ENCODE measurements around the gene XXYLT1. TPM values are rescaled to one million over a fixed set of nuclear protein-coding genes. Genes with fewer than 3 reads are reported as not detected.

XXYLT1 gene
- total RNA-seq, 1 experiment from 2014 or later, result 27.2 TPM

DNA sequence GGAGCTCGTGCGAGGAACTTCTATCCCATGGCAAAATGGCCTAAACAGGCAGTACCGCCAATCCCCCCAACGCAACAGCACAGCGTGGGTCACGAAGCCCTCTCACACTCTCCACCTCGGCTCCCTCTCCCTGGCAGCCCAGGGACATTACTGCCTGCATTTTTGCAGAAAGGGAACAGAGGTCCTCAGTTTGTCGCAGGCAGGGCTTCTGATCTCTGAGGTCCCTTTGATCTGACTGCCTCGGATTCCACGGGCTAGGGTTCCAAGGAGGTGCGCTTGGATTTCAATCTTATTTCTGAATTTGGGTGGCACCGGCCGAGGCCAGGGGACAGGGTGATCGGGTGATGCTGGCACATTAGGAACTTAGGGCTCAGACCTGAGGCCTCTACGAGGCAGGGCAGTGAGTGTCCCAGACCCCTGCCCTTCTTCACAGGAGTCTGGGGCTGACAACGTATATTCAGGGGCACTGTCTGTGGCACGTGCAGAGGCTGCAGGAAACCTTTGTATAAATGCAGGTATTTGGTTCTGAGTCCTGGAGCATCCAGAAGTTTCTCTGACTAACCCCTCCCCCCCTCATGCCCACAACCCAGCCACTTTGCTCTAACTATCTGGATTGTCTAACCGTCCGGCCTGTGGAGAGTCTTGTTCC lies 197.9 kb downstream of the XXYLT1 start:
- Histone ChIP-seq H3K36me3 (0 out of 2 replicates have a peak, but pooled peaks cover 5% of the 10 kb centered on the region), H3K9me3 (replicated peaks) (no peaks in the 10 kb centered on the region), H3K27ac (no peak overlapping the region), H3K27me3 (replicated peaks) (no peaks in the 10 kb centered on the region), H3K4me3 (no peak overlapping the region), H3K4me1 (replicated peaks) (no peaks in the 10 kb centered on the region)
- no peak for DNase-seq (ENCODE audit: low read depth in 1 of 2, low spot score in 2 of 2)

DNA sequence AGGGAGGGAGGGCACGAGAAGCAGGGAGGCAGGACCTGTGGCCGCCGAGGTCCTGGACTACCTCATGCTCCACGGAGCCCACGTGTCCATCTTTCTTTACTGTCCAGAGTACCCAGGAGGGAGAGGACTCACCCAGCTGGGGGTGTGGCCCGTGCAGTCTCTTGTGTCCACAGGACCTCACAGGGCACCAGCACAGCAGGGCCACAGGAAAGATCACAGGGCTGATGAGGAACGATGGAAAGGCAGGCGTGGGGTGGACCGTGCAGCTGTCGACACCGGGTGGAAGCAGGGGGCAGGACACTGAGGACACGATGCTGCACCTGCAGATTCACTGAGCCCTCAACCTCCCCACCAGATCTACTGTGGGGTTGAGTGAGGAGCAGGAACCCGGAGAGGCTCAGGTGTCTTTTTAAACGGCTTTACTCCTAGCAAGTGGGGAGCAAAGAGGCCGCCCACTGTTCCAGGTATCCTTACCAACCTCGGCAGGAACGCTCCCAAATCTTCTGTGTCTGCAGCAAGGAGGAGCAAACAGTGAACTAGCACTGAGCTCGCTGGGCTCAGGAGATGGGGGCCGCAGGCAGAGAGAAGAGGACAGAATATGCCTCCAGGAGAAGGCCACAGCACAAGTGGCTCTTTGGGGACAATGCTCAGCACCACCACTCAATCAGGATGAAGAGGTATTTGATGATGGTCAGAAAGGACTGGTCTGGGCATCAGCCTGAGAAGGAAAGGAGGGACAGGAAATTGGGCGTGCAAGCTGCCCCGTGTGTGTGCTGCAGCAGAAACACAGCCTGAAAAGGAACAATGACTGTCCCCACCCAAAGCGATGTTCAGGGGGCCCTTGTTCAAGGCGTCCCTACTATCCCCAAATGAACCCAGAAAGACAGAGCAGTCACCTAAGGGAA lies 198.8 kb downstream of the XXYLT1 start:
- Histone ChIP-seq H3K9me3 (replicated peaks) (no peaks in the 10 kb centered on the region), H3K27ac (no peak overlapping the region), H3K4me1 (replicated peaks) (no peaks in the 10 kb centered on the region), H3K4me3 (no peak overlapping the region), H3K27me3 (replicated peaks) (no peaks in the 10 kb centered on the region), H3K36me3 (0 out of 2 replicates have a peak, but pooled peaks cover 5% of the 10 kb centered on the region)
- no peak for DNase-seq (ENCODE audit: low read depth in 1 of 2, low spot score in 2 of 2)

DNA sequence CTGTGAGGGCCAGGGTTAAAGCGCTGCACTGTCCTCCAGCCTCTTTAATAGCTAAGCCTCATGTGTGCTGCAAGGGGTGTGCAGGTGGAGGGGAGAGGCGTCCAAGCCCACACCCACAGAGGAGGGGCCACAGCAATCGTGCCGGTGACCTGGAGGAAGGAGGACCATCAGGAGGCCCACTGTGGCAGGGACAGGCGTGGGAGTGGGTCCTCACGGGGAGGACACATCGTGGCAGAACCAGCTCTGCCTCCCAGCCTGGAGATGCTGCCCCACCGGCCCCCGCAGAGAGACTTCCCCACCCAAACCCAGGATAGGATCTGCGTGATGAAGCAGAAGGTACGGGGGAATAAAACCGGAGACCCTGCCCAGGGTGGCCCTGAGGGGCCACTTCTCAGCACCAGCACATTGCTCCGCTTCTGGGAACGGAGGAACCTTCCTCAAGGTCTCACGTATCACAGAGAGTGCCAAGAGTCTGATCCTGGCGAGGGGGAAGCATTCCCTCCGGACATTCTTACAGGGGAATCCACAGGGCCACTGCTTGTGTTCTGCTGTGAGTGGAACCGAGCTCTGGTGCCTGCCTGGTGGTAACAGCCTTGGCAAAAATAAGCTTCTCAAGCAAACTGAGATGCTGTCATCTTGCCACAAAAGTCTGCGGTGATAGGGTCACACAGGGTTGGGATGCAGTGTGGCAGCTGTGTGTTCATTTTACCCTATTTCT lies 199.8 kb downstream of the XXYLT1 start:
- no peaks in the 10 kb centered on the region for H3K27me3 ChIP-seq (replicated peaks)
- H3K4me3 ChIP-seq, result no peak overlapping the region
- no peaks in the 10 kb centered on the region for H3K9me3 ChIP-seq (replicated peaks)
- 0 out of 2 replicates have a peak, but pooled peaks cover 5% of the 10 kb centered on the region for H3K36me3 ChIP-seq
- H3K27ac ChIP-seq, result no peak overlapping the region
- no peaks in the 10 kb centered on the region for H3K4me1 ChIP-seq (replicated peaks)
- no peak for DNase-seq (ENCODE audit: low read depth in 1 of 2, low spot score in 2 of 2)

- no peaks in the 10 kb centered on the region for H3K27me3 ChIP-seq (replicated peaks)
- 0 out of 2 replicates have a peak, but pooled peaks cover 5% of the 10 kb centered on the region for H3K36me3 ChIP-seq
- DNase-seq (ENCODE audit: low read depth in 1 of 2, low spot score in 2 of 2), result no peak
- no peaks in the 10 kb centered on the region for H3K9me3 ChIP-seq (replicated peaks)
- no peak overlapping the region for H3K4me3 ChIP-seq
- no peaks in the 10 kb centered on the region for H3K4me1 ChIP-seq (replicated peaks)
- H3K27ac ChIP-seq, result no peak overlapping the region
These were observed 200.6 kb downstream of the XXYLT1 start for GRCh38 chr3:195070336-195070735.

- no peaks in the 10 kb centered on the region for H3K9me3 ChIP-seq (replicated peaks)
- H3K4me1 ChIP-seq (replicated peaks), result no peaks in the 10 kb centered on the region
- H3K27me3 ChIP-seq (replicated peaks), result no peaks in the 10 kb centered on the region
- 0 out of 2 replicates have a peak, but pooled peaks cover 5% of the 10 kb centered on the region for H3K36me3 ChIP-seq
- no peak for DNase-seq (ENCODE audit: low read depth in 1 of 2, low spot score in 2 of 2)
- no peak overlapping the region for H3K4me3 ChIP-seq
- no peak overlapping the region for H3K27ac ChIP-seq
These were observed 201.3 kb downstream of the XXYLT1 start for GRCh38 chr3:195069501-195070251.

- Histone ChIP-seq H3K27ac (no peak overlapping the region), H3K4me3 (no peak overlapping the region), H3K4me1 (replicated peaks) (no peaks in the 10 kb centered on the region), H3K27me3 (replicated peaks) (no peaks in the 10 kb centered on the region), H3K9me3 (replicated peaks) (no peaks in the 10 kb centered on the region), H3K36me3 (0 out of 2 replicates have a peak, but pooled peaks cover 5% of the 10 kb centered on the region)
- no peak for DNase-seq (ENCODE audit: low read depth in 1 of 2, low spot score in 2 of 2)
These were observed 202.6 kb downstream of the XXYLT1 start for GRCh38 chr3:195068084-195069080.

DNA sequence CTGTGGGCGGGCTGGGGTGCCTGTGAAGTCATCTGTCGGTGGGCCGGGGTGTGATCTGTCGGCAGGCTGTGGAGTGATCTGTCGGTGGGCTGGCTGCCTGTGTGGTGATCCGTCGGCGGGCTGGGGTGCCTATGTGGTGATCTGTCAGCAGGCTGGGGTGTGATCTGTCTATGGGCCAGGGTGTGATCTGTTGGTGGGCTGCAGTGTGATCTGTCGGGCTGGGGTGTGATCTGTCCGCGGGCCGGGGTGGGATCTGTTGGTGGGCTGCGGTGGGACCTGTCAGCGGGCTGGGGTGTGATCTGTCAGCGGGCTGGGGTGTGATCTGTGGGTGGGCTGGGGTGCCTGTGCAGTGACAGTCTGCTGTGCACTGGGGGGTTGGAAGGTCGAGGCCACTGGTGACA lies 204.5 kb downstream of the XXYLT1 start:
- Histone ChIP-seq H3K27me3 (replicated peaks) (no peaks in the 10 kb centered on the region), H3K4me1 (replicated peaks) (no peaks in the 10 kb centered on the region), H3K36me3 (0 out of 2 replicates have a peak, but pooled peaks cover 5% of the 10 kb centered on the region), H3K4me3 (no peak overlapping the region), H3K27ac (no peak overlapping the region), H3K9me3 (replicated peaks) (no peaks in the 10 kb centered on the region)
- no peak for DNase-seq (ENCODE audit: low read depth in 1 of 2, low spot score in 2 of 2)

GRCh38 chr3:195065864-195066185 lies 205.1 kb downstream of the XXYLT1 start:
- H3K27ac ChIP-seq, result no peak overlapping the region
- 0 out of 2 replicates have a peak, but pooled peaks cover 5% of the 10 kb centered on the region for H3K36me3 ChIP-seq
- no peaks in the 10 kb centered on the region for H3K9me3 ChIP-seq (replicated peaks)
- no peaks in the 10 kb centered on the region for H3K4me1 ChIP-seq (replicated peaks)
- no peak for DNase-seq (ENCODE audit: low read depth in 1 of 2, low spot score in 2 of 2)
- H3K27me3 ChIP-seq (replicated peaks), result no peaks in the 10 kb centered on the region
- H3K4me3 ChIP-seq, result no peak overlapping the region

GRCh38 chr3:195065142-195065863 lies 205.7 kb downstream of the XXYLT1 start:
- Histone ChIP-seq H3K4me3 (no peak overlapping the region), H3K36me3 (0 out of 2 replicates have a peak, but pooled peaks cover 5% of the 10 kb centered on the region), H3K4me1 (replicated peaks) (no peaks in the 10 kb centered on the region)

DNA sequence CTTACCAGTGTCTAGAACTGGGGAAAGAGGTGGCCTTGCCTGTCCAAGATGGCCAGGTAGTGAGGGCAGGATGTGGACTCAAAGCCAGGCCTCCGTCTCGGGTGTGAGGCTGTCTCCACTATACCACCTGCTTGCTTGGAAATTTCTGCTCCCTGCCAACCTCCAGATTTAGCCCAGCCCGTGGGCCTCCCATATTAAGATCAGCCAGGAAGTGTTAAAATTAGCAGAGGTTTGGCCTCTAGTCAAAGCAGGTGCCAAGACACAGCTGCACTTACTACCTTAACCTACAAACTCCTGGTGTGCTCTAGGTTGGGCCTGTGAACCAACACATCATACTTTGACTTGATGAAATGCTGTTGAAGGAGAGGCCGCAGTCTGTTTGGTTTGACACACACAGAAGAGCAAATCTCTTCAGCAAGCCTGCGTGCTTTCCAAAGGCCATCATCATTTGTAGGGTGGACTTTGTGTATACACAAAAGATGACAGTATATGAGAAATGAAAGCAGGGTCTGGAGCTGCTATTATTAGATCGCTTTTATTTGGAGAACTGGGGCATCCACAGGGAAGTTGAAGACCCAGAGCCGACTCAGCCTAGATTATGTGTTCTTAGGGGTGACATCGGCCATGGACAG lies 206.5 kb downstream of the XXYLT1 start:
- no peak for DNase-seq (ENCODE audit: low read depth in 1 of 2, low spot score in 2 of 2)
- H3K27me3 ChIP-seq (replicated peaks), result no peaks in the 10 kb centered on the region
- 0 out of 2 replicates have a peak, but pooled peaks cover under 1% of the 10 kb centered on the region for H3K36me3 ChIP-seq

More at GRCh38 chr3:195065142-195065863, 205.7 kb downstream of the XXYLT1 start:
- no peak overlapping the region for H3K27ac ChIP-seq
- no peak for DNase-seq (ENCODE audit: low read depth in 1 of 2, low spot score in 2 of 2)
- no peaks in the 10 kb centered on the region for H3K27me3 ChIP-seq (replicated peaks)
- H3K9me3 ChIP-seq (replicated peaks), result no peaks in the 10 kb centered on the region

DNA sequence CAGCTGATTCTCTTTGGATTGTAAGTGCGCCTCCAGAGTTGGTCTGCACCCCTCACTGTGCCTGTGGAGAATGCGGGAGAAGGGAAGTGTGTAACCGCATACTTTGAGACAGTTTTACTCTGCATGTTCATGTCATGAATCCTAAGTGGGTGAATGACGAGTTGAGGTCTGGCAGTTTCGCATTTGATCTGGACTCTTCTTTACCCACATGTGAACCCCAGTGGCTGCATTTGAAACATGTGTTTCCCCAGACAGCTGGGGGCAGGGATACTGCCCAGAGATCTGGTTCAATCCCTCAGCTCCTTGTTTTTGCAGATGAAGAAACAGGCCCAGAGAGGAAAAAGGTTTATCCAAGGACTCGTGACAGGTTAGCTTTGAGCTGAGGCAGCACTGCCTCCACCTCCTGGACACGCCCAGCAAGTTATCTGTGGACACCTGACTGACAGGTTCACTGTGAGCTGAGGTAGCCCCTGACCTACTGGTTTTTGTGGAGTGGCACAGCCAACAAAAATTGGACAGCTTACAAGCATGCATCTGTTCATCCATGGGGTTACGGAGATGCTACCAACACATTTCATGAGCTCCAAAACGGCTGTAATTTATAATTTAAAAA lies 207.3 kb downstream of the XXYLT1 start:
- no peaks in the 10 kb centered on the region for H3K9me3 ChIP-seq (replicated peaks)
- H3K36me3 ChIP-seq, result no peaks in the 10 kb centered on the region
- DNase-seq (ENCODE audit: low read depth in 1 of 2, low spot score in 2 of 2), result no peak
- no peak overlapping the region for H3K27ac ChIP-seq
- no peak overlapping the region for H3K4me3 ChIP-seq
- H3K27me3 ChIP-seq (replicated peaks), result no peaks in the 10 kb centered on the region
- H3K4me1 ChIP-seq (replicated peaks), result no peaks in the 10 kb centered on the region

More for the DNA sequence above, 206.5 kb downstream of the XXYLT1 start:
- Histone ChIP-seq H3K4me3 (no peak overlapping the region), H3K9me3 (replicated peaks) (no peaks in the 10 kb centered on the region), H3K4me1 (replicated peaks) (no peaks in the 10 kb centered on the region), H3K27ac (no peak overlapping the region)
